BLaER1 treated with 17β-estradiol and CSF1 and Interleukin-3, amounts not matched to agents 10 nM and 100 nM (cell line): ENCODE measurements around the gene TTLL13.
"Not testable (repeated sequence)": the region's sequence is repeated elsewhere in the genome, so short reads cannot be mapped to it uniquely, and the experiment has no call there.

Experiments used
- H3K27ac ChIP-seq, 11 experiments: shearing (Covaris generic); formaldehyde crosslinking; 2 replicates each; pipeline ENCODE4 v1.8.1; 2022
- H3K27me3 ChIP-seq, 11 experiments: shearing (Covaris generic); formaldehyde crosslinking; 2 replicates each; pipeline ENCODE4 v1.8.1; 2022
- H3K36me3 ChIP-seq, 11 experiments: shearing (Covaris generic); formaldehyde crosslinking; 2 replicates each; pipeline ENCODE4 v1.8.1; 2022
- H3K4me1 ChIP-seq, 10 experiments: shearing (Covaris generic); formaldehyde crosslinking; 2 replicates each; pipeline ENCODE4 v1.8.1; 2022
- H3K4me2 ChIP-seq, 11 experiments: shearing (Covaris generic); formaldehyde crosslinking; 2 replicates each; pipeline ENCODE4 v1.8.1; 2022
- H3K4me3 ChIP-seq, 10 experiments: shearing (Covaris generic); formaldehyde crosslinking; 2 replicates each; pipeline ENCODE4 v1.8.1; 2022
- H3K9ac ChIP-seq, 11 experiments: shearing (Covaris generic); formaldehyde crosslinking; 2 replicates each; pipeline ENCODE4 v1.8.1; 2022
- H3K9me3 ChIP-seq, 11 experiments: shearing (Covaris generic); formaldehyde crosslinking; replicated peaks in 1 of 11; 2 replicates each; pipeline ENCODE4 v1.8.1; 2022
- H4K20me1 ChIP-seq, 11 experiments: shearing (Covaris generic); formaldehyde crosslinking; 2 replicates each; pipeline ENCODE4 v1.8.1; 2022
- Cebpa-rat ChIP-seq, 11 experiments: shearing (Covaris generic); IDR thresholded peaks; 2 replicates each; pipeline ENCODE4 v1.8.1; 2022

Gene TTLL13

GRCh38 chr15:90234096-90234988 is 15.0 kb upstream of the TTLL13 start, which contains the start of gene GDPGP1:
GDPGP1 (plus strand) TSS chr15:90234209; CDS start chr15:90240909, 6,700 bp downstream.
- Histone ChIP-seq H3K4me2 (peak within 1 kb of the TSS; percentile 85 to 100 (median 95)), H3K4me3 (peak within 1 kb of the TSS; percentile 77 to 95 (median 88)), H3K36me3 (peaks cover 23 to 50% (median 32%) of the 10 kb centered on the region in 11 experiments), H3K9me3 (no peaks in the 10 kb centered on the region), H3K9ac (peak within 1 kb of the TSS; percentile 73 to 91 (median 86)), H4K20me1 (peaks cover under 1 to 43% (median 25%) of the 10 kb centered on the region in 11 experiments; a peak in 16 of 22 replicates), H3K4me1 (peaks cover 41 to 57% (median 46%) of the 10 kb centered on the region in 10 experiments), H3K27ac (peak within 1 kb of the TSS; percentile 68 to 89 (median 84)), H3K27me3 (no peaks in the 10 kb centered on the region)
- peak in 2 of 11 experiments; percentile 34 to 66; a peak in 2 of 22 replicates for TF ChIP-seq Cebpa-rat (IDR thresholded peaks at IDR 0.05)

GRCh38 chr15:90239371-90239770 is 10.0 kb upstream of the TTLL13 start:
- Histone ChIP-seq H3K4me2 (peak overlapping the region in 3 of 11 experiments; percentile 21 to 52 (median 46); a peak in 4 of 22 replicates), H3K36me3 (peaks cover 7 to 60% (median 28%) of the 10 kb centered on the region in 11 experiments; a peak in 21 of 22 replicates), H3K4me1 (peaks cover 6 to 26% (median 12%) of the 10 kb centered on the region in 10 experiments), H3K27me3 (no peaks in the 10 kb centered on the region), H3K9ac (no peak overlapping the region), H4K20me1 (no peaks in the 10 kb centered on the region), H3K9me3 (no peaks in the 10 kb centered on the region), H3K27ac (0 out of 22 replicates have a peak overlapping the region, but pooled peaks of 1 of the 11 experiments have one; percentile 16), H3K4me3 (no peak overlapping the region)
- no peak for TF ChIP-seq Cebpa-rat (IDR thresholded peaks at IDR 0.05)

GRCh38 chr15:90240856-90241255 is 8.5 kb upstream of the TTLL13 start:
- H4K20me1 ChIP-seq = no peaks in the 10 kb centered on the region
- H3K36me3 ChIP-seq = peaks cover 7 to 59% (median 28%) of the 10 kb centered on the region in 11 experiments; a peak in 21 of 22 replicates
- H3K9me3 ChIP-seq = no peaks in the 10 kb centered on the region
- H3K9ac ChIP-seq = no peak overlapping the region
- H3K27ac ChIP-seq = no peak overlapping the region
- H3K4me1 ChIP-seq = peaks cover 0 to 19% (median 5%) of the 10 kb centered on the region in 10 experiments; a peak in 8 of 20 replicates
- H3K27me3 ChIP-seq = no peaks in the 10 kb centered on the region
- TF ChIP-seq Cebpa-rat (IDR thresholded peaks at IDR 0.05) = no peak
- H3K4me3 ChIP-seq = no peak overlapping the region
- H3K4me2 ChIP-seq = no peak overlapping the region

GRCh38 chr15:90241343-90242192 is 7.8 kb upstream of the TTLL13 start:
- Histone ChIP-seq H3K36me3 (peaks cover 7 to 52% (median 28%) of the 10 kb centered on the region in 11 experiments; a peak in 21 of 22 replicates), H3K27me3 (no peaks in the 10 kb centered on the region), H3K4me2 (no peak overlapping the region), H3K4me3 (no peak overlapping the region), H3K4me1 (peaks cover 0 to 19% (median 5%) of the 10 kb centered on the region in 10 experiments; a peak in 8 of 20 replicates), H3K27ac (no peak overlapping the region), H3K9me3 (no peaks in the 10 kb centered on the region), H4K20me1 (no peaks in the 10 kb centered on the region), H3K9ac (no peak overlapping the region)
- no peak for TF ChIP-seq Cebpa-rat (IDR thresholded peaks at IDR 0.05)

GRCh38 chr15:90243943-90244639 is 5.3 kb upstream of the TTLL13 start:
- H3K4me2 ChIP-seq = no peak overlapping the region
- H3K27ac ChIP-seq = no peak overlapping the region
- H3K9me3 ChIP-seq = no peaks in the 10 kb centered on the region
- H3K36me3 ChIP-seq = peaks cover 0 to 28% (median 11%) of the 10 kb centered on the region in 11 experiments; a peak in 13 of 22 replicates
- no peak overlapping the region for H3K9ac ChIP-seq
- H4K20me1 ChIP-seq = no peaks in the 10 kb centered on the region
- H3K27me3 ChIP-seq = peaks cover 0 to 3% (median 0%) of the 10 kb centered on the region in 11 experiments; a peak in 3 of 22 replicates
- peaks cover 2 to 14% (median 5%) of the 10 kb centered on the region in 10 experiments; a peak in 12 of 20 replicates for H3K4me1 ChIP-seq
- no peak for TF ChIP-seq Cebpa-rat (IDR thresholded peaks at IDR 0.05)
- H3K4me3 ChIP-seq = no peak overlapping the region

GRCh38 chr15:90248789-90249202 is 560 bp upstream of the TTLL13 start:
- peaks cover 0 to 16% (median 6%) of the 10 kb centered on the region in 11 experiments; a peak in 9 of 22 replicates for H3K27me3 ChIP-seq
- no peaks in the 10 kb centered on the region for H3K36me3 ChIP-seq
- H3K4me2 ChIP-seq = peak overlapping the region; percentile 86 to 100 (median 94)
- H3K4me1 ChIP-seq = peaks cover 9 to 17% (median 12%) of the 10 kb centered on the region in 10 experiments; a peak in 18 of 20 replicates
- H3K9me3 ChIP-seq = no peaks in the 10 kb centered on the region
- no peaks in the 10 kb centered on the region for H4K20me1 ChIP-seq
- peak overlapping the region in 2 of 10 experiments; percentile 50 to 68; a peak in 2 of 20 replicates for H3K4me3 ChIP-seq
- no peak overlapping the region for H3K27ac ChIP-seq
- no peak for TF ChIP-seq Cebpa-rat (IDR thresholded peaks at IDR 0.05)
- H3K9ac ChIP-seq = no peak overlapping the region

- Histone ChIP-seq H3K4me2 (peak overlapping the region in 4 of 11 experiments; percentile 2 to 12 (median 10); a peak in 4 of 22 replicates), H3K4me3 (no peak overlapping the region), H3K27ac (no peak overlapping the region), H3K27me3 (no peaks in the 10 kb centered on the region), H3K36me3 (no peaks in the 10 kb centered on the region), H3K9ac (no peak overlapping the region), H4K20me1 (no peaks in the 10 kb centered on the region), H3K9me3 (no peaks in the 10 kb centered on the region), H3K4me1 (peaks cover 0 to 40% (median 21%) of the 10 kb centered on the region in 10 experiments; a peak in 16 of 20 replicates)
- TF ChIP-seq Cebpa-rat (IDR thresholded peaks at IDR 0.05) = no peak
Observed at GRCh38 chr15:90257776-90258175, 8.4 kb downstream of the TTLL13 start.

GRCh38 chr15:90259524-90259923 is 10.2 kb downstream of the TTLL13 start:
- peak overlapping the region in 2 of 11 experiments; percentile 32 to 65; a peak in 3 of 22 replicates for H3K4me2 ChIP-seq

GRCh38 chr15:90260731-90261130 is 11.4 kb downstream of the TTLL13 start:
- Histone ChIP-seq H3K4me1 (peaks cover 15 to 52% (median 36%) of the 10 kb centered on the region in 10 experiments), H3K4me2 (peak overlapping the region in 9 of 11 experiments; percentile 26 to 65 (median 43); a peak in 16 of 22 replicates)
- not testable (repeated sequence) for H3K36me3 ChIP-seq, H3K9ac ChIP-seq, H3K4me3 ChIP-seq, H3K27me3 ChIP-seq, H3K9me3 ChIP-seq, H3K27ac ChIP-seq, H4K20me1 ChIP-seq

More at GRCh38 chr15:90259524-90259923, 10.2 kb downstream of the TTLL13 start:
- no peaks in the 10 kb centered on the region for H3K9me3 ChIP-seq
- TF ChIP-seq Cebpa-rat (IDR thresholded peaks at IDR 0.05) = no peak
- no peaks in the 10 kb centered on the region for H3K36me3 ChIP-seq
- H3K4me1 ChIP-seq = peaks cover 10 to 56% (median 33%) of the 10 kb centered on the region in 10 experiments
- no peak overlapping the region for H3K4me3 ChIP-seq
- H3K9ac ChIP-seq = no peak overlapping the region
- H4K20me1 ChIP-seq = no peaks in the 10 kb centered on the region
- H3K27me3 ChIP-seq = no peaks in the 10 kb centered on the region
- no peak overlapping the region for H3K27ac ChIP-seq
